Skeletal muscle tissue (tissue), 4 donors: ENCODE data around the gene MAP2K5. TPM values are rescaled to one million over a fixed set of nuclear protein-coding genes. Genes with fewer than 3 reads are reported as not detected.

Experiments
- H3K27ac ChIP-seq: one replicate; pipeline ENCODE4 v1.7.0; 2013; ENCODE audit warnings: mild to moderate bottlenecking, low read depth, low read length, inconsistent platforms
- H3K27me3 ChIP-seq, 3 donors: one replicate each; pipeline ENCODE4 v1.7.0; 2013; ENCODE audit warnings: low read length in 3 of 3; ENCODE audit not compliant: control insufficient read depth in 3 of 3, insufficient read depth in 3 of 3
- H3K36me3 ChIP-seq, 3 donors: one replicate each; pipeline ENCODE4 v1.7.0; 2013; ENCODE audit warnings: low read length in 3 of 3; ENCODE audit not compliant: control insufficient read depth in 3 of 3, insufficient read depth in 3 of 3
- H3K4me1 ChIP-seq, 3 donors: one replicate each; pipeline ENCODE4 v1.7.0; 2013; ENCODE audit warnings: low read length in 3 of 3, mild to moderate bottlenecking in 3 of 3; ENCODE audit not compliant: control insufficient read depth in 3 of 3, insufficient read depth in 3 of 3
- H3K4me3 ChIP-seq, 3 donors: one replicate each; pipeline ENCODE4 v1.7.0; 2013; ENCODE audit warnings: low read length in 3 of 3
- H3K9ac ChIP-seq, 3 donors: one replicate each; pipeline ENCODE4 v1.7.0; 2013; ENCODE audit warnings: low read length in 3 of 3, mild to moderate bottlenecking in 3 of 3, moderate library complexity in 2 of 3, low read depth in 1 of 3
- H3K9me3 ChIP-seq, 3 donors: one replicate each; pipeline ENCODE4 v1.7.0; 2013; ENCODE audit warnings: low read length in 3 of 3; ENCODE audit not compliant: control insufficient read depth in 3 of 3
- total RNA-seq: library from RNA; depleted of rRNA; stranded (reverse); fragments of >200 nt; gene quantifications from one replicate; pipeline ENCODE4 v1.2.3, GENCODE V29; 2014
- donor health status: Osteomylitis.

The MAP2K5 gene
- total RNA-seq, 1 donor from 2014 or later, result 19.3 TPM

DNA sequence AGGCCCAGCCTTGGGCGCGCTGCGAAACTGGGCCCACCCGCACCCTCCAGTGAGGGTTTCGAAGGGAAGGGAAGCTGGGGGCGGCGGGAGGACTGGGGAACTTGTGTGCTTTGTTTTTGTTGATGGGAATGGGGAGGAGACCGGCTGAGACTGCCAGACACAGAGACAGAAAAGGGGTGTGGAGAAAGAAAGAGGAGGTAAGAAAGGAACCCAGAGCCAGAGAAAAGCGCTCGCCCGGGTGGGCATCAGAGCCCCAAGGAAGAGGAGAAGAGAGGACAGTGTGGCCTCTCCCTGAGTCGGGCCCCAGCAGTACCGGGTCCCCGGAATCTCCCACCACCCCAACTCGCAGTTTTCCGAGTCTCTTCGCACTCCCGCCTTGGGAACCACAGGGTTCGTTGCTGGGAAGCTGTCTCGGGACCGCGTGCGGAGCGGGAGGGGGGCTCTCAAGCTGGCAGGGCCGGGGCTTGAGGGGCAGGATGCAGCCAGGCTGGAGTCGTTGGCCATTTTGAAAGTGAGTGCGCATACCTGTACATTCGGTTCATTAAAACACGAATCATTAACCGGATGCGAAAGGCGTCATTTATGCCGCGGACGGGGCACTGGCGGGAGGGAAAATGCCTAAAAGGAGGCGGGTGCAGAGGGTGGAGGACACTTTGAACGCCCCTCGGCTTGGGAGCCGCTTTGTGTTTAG is 285.9 kb downstream of the MAP2K5 start:
- H3K27ac ChIP-seq, result no peak overlapping the region
- no peaks in the 10 kb centered on the region for H3K9me3 ChIP-seq
- no peaks in the 10 kb centered on the region for H3K36me3 ChIP-seq
- no peak overlapping the region for H3K9ac ChIP-seq
- H3K4me1 ChIP-seq, result peaks cover 9 to 32% (median 23%) of the 10 kb centered on the region in 3 donors
- peaks cover 87 to 96% (median 91%) of the 10 kb centered on the region in 3 donors for H3K27me3 ChIP-seq
- no peak overlapping the region for H3K4me3 ChIP-seq

DNA sequence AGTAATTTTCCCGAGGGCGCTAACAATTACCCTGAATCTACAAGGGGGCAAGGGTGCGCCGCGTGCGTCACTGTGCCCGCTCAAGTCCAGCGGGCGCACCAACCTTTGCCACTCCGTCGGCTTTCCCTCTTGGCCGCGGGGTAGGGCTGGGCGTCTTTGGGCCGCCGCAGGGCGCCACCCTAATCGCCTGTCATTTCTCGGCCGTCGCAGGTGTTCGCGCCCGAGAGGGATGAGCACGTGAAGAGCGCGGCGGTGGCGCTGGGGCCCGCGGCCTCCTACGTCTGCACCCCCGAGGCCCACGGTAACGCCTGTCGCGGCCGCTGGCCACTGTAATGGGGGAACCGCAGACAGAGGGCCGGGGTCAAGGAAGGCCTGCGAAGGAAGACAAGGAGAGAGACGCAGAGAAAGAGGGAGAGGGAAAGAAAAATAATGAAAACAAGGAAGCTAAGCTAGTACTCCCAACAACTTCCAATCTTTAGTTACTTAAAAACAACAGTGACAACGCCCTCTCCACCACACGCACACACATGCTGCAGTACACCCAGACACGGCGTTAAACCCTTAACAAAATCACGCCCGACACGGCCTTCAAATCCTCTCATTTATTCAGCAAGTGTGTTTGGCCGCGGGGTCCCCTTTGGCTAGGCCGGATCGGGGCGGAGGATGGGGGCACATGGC is 286.6 kb downstream of the MAP2K5 start:
- Histone ChIP-seq H3K4me3 (no peak overlapping the region), H3K27ac (no peak overlapping the region), H3K4me1 (peaks cover 16 to 35% (median 26%) of the 10 kb centered on the region in 3 donors), H3K9ac (no peak overlapping the region), H3K27me3 (peaks cover 85 to 96% (median 91%) of the 10 kb centered on the region in 3 donors), H3K9me3 (no peaks in the 10 kb centered on the region), H3K36me3 (no peaks in the 10 kb centered on the region)

DNA sequence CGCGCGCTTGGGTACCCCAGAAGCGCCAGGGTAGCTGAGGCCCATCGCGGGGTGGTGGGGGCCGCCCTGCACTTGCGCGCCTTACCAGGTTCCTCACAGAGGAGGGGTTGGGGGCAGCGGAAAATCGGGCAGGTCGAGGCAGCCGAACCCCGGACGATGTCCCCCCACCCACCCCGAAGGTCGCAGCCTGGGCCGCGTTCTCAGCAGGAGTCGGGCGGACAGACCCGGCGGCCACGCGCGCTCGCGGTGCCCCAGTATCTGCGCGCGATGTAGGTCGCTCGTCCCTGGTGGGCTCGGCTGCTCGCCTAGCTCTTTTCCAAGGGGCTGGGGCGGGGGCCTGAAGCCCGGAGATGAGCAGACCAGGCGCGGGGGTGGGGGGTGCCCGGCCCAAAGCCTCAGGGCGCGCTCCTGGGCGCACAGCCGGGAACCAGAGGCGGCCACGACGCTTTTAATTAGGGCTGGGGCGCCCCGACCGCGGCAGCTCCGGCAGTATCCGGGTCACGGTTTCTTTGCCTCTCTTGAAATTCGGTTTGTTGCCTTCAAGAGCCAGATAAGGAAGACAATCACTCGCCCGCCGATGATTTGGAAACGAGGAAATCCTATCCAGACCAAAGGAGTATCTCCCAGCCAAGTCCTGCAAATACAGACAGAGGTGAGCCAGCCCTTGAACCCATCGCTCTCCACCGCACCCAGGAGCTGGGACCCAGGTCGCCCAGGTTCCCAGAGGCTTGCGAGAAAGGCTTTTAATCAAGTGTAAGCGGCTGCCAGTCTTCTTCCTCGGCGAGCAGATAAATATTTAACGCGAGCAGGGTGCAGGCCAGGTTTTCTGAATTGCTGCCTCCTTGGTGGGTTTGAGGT is 287.4 kb downstream of the MAP2K5 start:
- H3K4me3 ChIP-seq, result no peak overlapping the region
- H3K27me3 ChIP-seq, result peaks cover 77 to 94% (median 88%) of the 10 kb centered on the region in 3 donors
- no peaks in the 10 kb centered on the region for H3K36me3 ChIP-seq
- no peak overlapping the region for H3K9ac ChIP-seq
- H3K4me1 ChIP-seq, result peaks cover 23 to 29% (median 26%) of the 10 kb centered on the region in 3 donors
- no peaks in the 10 kb centered on the region for H3K9me3 ChIP-seq
- no peak overlapping the region for H3K27ac ChIP-seq

DNA sequence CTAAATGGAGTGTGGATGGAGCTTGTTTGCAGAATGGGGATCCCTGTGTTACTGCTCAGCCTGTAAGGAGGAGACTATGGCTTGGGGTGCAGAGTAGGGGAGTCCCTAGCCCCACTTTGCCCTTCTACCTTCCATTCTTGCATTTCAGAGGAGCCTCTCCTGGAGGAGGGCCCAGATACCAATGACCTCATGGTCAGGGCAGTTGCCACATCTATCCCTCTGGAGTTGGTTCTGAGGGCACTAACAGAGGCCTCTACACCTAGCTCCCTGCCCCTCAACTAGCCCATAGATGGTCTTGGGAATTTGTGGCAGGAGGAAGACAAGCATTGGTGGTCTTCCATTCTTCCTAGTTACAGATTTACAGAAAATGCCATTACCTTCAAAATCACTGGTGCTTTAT is 288.9 kb downstream of the MAP2K5 start:
- no peak overlapping the region for H3K4me3 ChIP-seq
- H3K9me3 ChIP-seq, result no peaks in the 10 kb centered on the region
- H3K27ac ChIP-seq, result no peak overlapping the region
- no peaks in the 10 kb centered on the region for H3K36me3 ChIP-seq
- no peak overlapping the region for H3K9ac ChIP-seq
- H3K4me1 ChIP-seq, result peaks cover 19 to 27% (median 21%) of the 10 kb centered on the region in 3 donors
- peaks cover 64 to 87% (median 81%) of the 10 kb centered on the region in 3 donors for H3K27me3 ChIP-seq

DNA sequence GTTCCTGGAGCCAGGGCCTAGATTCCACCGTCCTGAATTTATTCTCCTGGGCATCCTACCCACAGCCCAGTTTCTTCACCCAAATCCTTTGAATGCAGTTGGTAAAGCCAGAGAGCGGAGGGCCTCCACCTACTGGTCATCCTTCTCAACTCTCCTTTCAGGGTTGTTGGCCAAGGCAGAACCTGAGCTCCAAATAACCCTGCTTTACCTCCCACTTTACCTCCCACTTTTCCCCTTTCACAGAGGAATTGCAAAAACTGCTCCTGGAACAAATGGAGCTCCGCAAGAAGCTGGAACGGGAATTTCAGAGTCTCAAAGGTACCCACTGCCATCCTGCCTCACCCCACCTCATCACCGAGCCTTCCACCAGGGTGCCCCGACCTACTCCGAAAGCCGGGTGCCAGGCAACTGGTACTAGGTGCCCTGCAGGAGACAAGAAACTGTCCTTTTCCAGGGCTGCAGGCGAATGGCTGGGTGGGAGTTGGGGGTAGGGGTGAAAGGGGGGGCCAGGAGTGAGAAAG is 289.6 kb downstream of the MAP2K5 start:
- Histone ChIP-seq H3K4me1 (peaks cover 25 to 32% (median 27%) of the 10 kb centered on the region in 3 donors), H3K9me3 (no peaks in the 10 kb centered on the region), H3K4me3 (no peak overlapping the region), H3K9ac (no peak overlapping the region), H3K36me3 (no peaks in the 10 kb centered on the region), H3K27me3 (peaks cover 58 to 81% (median 75%) of the 10 kb centered on the region in 3 donors), H3K27ac (no peak overlapping the region)

DNA sequence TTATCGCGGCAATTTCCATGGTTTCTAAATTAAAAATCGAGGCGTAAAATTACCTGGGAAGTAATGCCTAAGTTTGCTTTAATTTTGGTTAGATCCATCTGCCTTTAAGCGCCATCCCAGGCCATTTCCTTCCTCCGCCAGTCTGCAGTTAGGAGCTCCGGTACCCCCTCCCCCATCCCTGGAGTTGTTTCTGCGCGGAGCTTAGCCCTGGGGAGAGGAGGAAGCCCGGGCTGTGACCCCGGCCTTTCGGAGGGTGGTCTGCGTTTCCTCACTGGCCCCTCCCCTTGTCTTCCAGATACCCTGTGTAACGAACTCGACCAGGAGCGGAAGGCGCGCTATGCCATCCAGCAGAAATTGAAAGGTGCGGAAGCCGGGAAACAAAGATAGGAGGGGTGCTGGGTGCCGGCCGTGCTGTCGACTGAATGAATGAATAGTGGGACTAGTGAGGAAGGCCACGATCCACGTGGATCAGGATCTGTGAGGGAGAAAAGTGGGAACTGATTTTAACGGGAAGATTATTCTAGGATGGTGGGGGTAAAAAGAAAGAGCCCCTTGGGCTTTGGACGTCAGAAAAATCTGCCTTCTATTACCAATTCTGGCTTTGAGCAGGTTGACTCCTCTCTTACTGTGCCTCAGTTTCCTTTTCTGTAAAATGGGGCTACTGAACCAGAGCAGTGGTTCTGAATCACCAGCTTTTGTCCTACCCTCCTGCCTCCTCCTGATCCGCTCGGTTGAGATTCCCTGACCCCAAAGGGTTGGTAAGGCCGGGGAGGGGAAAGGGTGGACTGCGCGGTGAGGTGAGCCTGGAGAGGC is 290.6 kb downstream of the MAP2K5 start:
- H3K4me1 ChIP-seq, result peaks cover 25 to 32% (median 28%) of the 10 kb centered on the region in 3 donors
- H3K27me3 ChIP-seq, result peaks cover 49 to 71% (median 68%) of the 10 kb centered on the region in 3 donors
- H3K9ac ChIP-seq, result no peak overlapping the region
- no peaks in the 10 kb centered on the region for H3K36me3 ChIP-seq
- H3K4me3 ChIP-seq, result peak overlapping the region; percentile 16 to 52 (median 43)
- no peak overlapping the region for H3K27ac ChIP-seq
- no peaks in the 10 kb centered on the region for H3K9me3 ChIP-seq

DNA sequence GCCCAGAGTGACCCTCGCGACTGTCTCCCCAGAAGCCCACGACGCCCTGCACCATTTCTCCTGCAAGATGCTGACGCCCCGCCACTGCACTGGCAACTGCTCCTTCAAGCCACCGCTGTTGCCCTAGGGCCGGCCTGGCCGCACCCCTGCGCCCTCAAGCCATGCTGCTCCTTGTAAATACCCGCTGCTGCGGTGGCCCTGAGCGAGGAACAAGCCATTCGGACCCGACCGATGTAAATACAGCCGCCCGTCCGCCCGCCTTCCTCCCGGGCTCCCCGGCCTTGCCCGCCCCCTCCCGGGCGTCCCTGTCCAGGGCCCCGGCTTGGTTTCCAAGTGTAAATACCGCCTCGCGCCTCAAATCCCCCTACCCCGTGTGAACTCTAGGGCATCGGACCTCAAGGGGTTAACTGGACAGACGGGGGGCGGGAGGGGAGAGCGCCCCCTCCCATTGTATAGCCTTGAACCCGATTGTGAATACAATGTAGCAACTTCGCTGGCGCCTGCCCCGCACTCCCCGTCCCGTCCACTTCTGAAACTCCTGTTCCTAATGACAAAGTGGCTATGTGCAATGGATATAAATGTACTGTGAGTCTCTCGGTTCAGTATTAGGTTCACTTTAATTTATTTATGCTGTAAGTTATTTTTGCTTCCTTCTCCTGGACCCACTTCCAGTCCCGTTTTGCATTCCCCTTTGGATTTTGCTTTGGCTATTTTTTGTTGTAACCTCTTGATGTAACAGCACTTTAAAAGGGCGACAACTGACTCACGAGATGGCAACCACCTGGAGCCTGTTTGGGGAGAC is 291.4 kb downstream of the MAP2K5 start:
- peak overlapping the region; percentile 16 to 52 (median 43) for H3K4me3 ChIP-seq
- H3K27ac ChIP-seq, result no peak overlapping the region
- no peaks in the 10 kb centered on the region for H3K9me3 ChIP-seq
- no peaks in the 10 kb centered on the region for H3K36me3 ChIP-seq
- H3K4me1 ChIP-seq, result peaks cover 25 to 35% (median 35%) of the 10 kb centered on the region in 3 donors
- peak overlapping the region in 1 of 3 donors; percentile 8 for H3K9ac ChIP-seq
- H3K27me3 ChIP-seq, result peaks cover 41 to 63% (median 59%) of the 10 kb centered on the region in 3 donors

DNA sequence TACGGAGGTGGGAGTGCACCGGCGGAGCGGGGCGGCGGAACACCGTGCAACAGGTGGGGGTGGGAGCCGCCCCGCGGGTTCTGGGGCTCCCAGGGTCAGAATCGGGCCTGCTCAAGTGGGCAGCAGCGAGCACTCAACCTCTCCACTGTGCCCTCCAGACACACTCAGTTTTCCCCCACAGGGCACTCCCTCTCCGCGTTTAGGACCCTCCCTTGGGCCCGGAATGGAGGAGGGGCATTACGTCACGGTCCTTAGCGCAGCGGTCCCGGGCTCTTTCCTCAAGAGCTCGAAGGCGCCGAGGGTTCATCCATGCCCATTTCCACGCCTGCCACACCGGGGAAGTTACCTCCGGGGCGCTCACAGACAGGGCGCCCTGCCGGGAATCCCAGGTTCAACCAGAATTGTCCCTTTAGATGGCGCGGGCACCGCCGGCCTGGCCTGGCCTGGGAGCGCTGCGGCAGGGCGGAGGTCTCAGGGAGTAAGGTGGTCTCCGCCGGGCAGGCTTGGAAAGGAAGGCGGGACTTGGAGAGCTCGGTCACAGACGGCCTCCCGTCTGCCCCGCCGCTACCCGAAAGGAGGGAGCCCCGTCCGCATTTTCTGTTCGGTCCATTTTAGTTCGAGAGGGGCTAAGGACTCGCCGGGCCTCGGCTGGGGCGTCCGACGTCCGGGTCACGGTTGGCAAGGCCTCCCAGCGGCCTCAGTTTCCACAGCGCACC is 292.2 kb downstream of the MAP2K5 start:
- Histone ChIP-seq H3K27me3 (peaks cover 35 to 56% (median 52%) of the 10 kb centered on the region in 3 donors), H3K9me3 (no peaks in the 10 kb centered on the region), H3K36me3 (no peaks in the 10 kb centered on the region), H3K27ac (no peak overlapping the region), H3K4me3 (peak overlapping the region in 2 of 3 donors; percentile 7 to 56), H3K4me1 (peaks cover 30 to 37% (median 35%) of the 10 kb centered on the region in 3 donors), H3K9ac (no peak overlapping the region)
